GM18499 (cell line): ENCODE measurements around the gene ASS1.

Experiments used
- ATAC-seq: cut with Tn5 transposase; IDR thresholded peaks from one replicate; pipeline ENCODE4 v1.9.1; 2021; ENCODE audit warnings: moderate number of reproducible peaks; ENCODE audit not compliant: insufficient read depth, unreplicated experiment

Gene ASS1

GRCh38 chr9:130470269-130470668 lies 25.5 kb downstream of the ASS1 start:
- no peak for ATAC-seq

- ATAC-seq, result no peak
These were observed 26.2 kb downstream of the ASS1 start for GRCh38 chr9:130470950-130471349.

GRCh38 chr9:130471411-130472183 lies 26.8 kb downstream of the ASS1 start:
- no peak for ATAC-seq

GRCh38 chr9:130472184-130472705 lies 27.5 kb downstream of the ASS1 start:
- no peak for ATAC-seq

GRCh38 chr9:130473009-130473408 lies 28.2 kb downstream of the ASS1 start:
- ATAC-seq, result no peak

- no peak for ATAC-seq
These were observed 28.8 kb downstream of the ASS1 start for GRCh38 chr9:130473566-130473965.

- no peak for ATAC-seq
These were observed 29.3 kb downstream of the ASS1 start for GRCh38 chr9:130474106-130474505.

- ATAC-seq, result no peak
These were observed 31.5 kb downstream of the ASS1 start for GRCh38 chr9:130476151-130476730.

GRCh38 chr9:130477564-130477963 lies 32.8 kb downstream of the ASS1 start:
- ATAC-seq, result no peak

- no peak for ATAC-seq
These were observed 33.4 kb downstream of the ASS1 start for GRCh38 chr9:130478152-130478551.

- no peak for ATAC-seq
These were observed 34.2 kb downstream of the ASS1 start for GRCh38 chr9:130478736-130479575.

- no peak for ATAC-seq
These were observed 34.8 kb downstream of the ASS1 start for GRCh38 chr9:130479587-130479986.

- ATAC-seq, result no peak
These were observed 35.9 kb downstream of the ASS1 start for GRCh38 chr9:130480673-130481072.

GRCh38 chr9:130482463-130482862 lies 37.7 kb downstream of the ASS1 start:
- no peak for ATAC-seq

- no peak for ATAC-seq
These were observed 38.7 kb downstream of the ASS1 start for GRCh38 chr9:130483371-130483971.

- ATAC-seq, result no peak
These were observed 39.8 kb downstream of the ASS1 start for GRCh38 chr9:130484362-130485072.

- ATAC-seq, result no peak
These were observed 41.3 kb downstream of the ASS1 start for GRCh38 chr9:130486103-130486502.

- ATAC-seq, result no peak
These were observed 42.7 kb downstream of the ASS1 start for GRCh38 chr9:130487500-130487899.

GRCh38 chr9:130488621-130489330 lies 44.0 kb downstream of the ASS1 start:
- ATAC-seq, result no peak
